Endothelial cell of umbilical vein (primary cell): ENCODE measurements around the gene SLC25A24. TPM values are rescaled to one million over a fixed set of nuclear protein-coding genes. Genes with fewer than 3 reads are reported as not detected.
"Not testable (repeated sequence)": the region's sequence is repeated elsewhere in the genome, so short reads cannot be mapped to it uniquely, and the experiment has no call there.

ENCODE experiments used
- BruUV-seq: library from RNA; stranded (reverse); fragments of 400-500 nt; replicated peaks from 2 replicates; lab custom pipeline; 2021; lab: Mats Ljungman, UMichigan
- CTCF ChIA-PET: fragments of 300-600, 350-600 bp; sonication (Branson Sonifier 250); formaldehyde crosslinking; loops from one replicate; lab custom pipeline; 2021; ENCODE audit warnings: antibody characterized with exemption, inconsistent platforms; lab: Charles Lee
- POLR2A ChIA-PET: fragments of 300-600, 350-600 bp; sonication (Branson Sonifier 250); formaldehyde crosslinking; loops from one replicate; lab custom pipeline; 2021; ENCODE audit warnings: antibody characterized with exemption, inconsistent platforms; lab: Charles Lee
- DNase-seq: peaks from one replicate; pipeline ENCODE4 v3.0.0-alpha.2; 2011; ENCODE audit warnings: low read depth, low spot score
- FAIRE-seq: peaks from 2 replicates; lab custom pipeline; 2011; peaks lifted over from hg19 to GRCh38; lab: Jason Lieb, UNC
- H2AFZ ChIP-seq: 2 replicates; pipeline ENCODE4 v1.6.0; 2012; ENCODE audit warnings: low read depth, low read length, control low read depth, inconsistent platforms
- H3K27ac ChIP-seq: 2 replicates; pipeline ENCODE4 v1.5.1; 2011; ENCODE audit warnings: low read depth, mild to moderate bottlenecking, control low read depth, low read length, moderate library complexity; ENCODE audit not compliant: insufficient read depth
- H3K27me3 ChIP-seq, 2 experiments: 2 replicates each; pipeline versions ENCODE4 v1.6.0 to v1.6.1; 2011; ENCODE audit warnings: low read length in 2 of 2, mixed read lengths in 1 of 2; ENCODE audit not compliant: control insufficient read depth in 2 of 2, insufficient read depth in 2 of 2
- H3K36me3 ChIP-seq, 2 experiments: 2 replicates in 1 of 2; 3 replicates in 1 of 2; pipeline ENCODE4 v1.5.1; 2011; ENCODE audit warnings: low read length in 2 of 2, mild to moderate bottlenecking in 1 of 2, moderate library complexity in 1 of 2; ENCODE audit not compliant: control insufficient read depth in 2 of 2, insufficient read depth in 2 of 2; ENCODE audit errors: extremely low read depth in 1 of 2
- H3K4me1 ChIP-seq: 3 replicates; pipeline ENCODE4 v1.5.1; 2011; ENCODE audit warnings: mild to moderate bottlenecking, low read length; ENCODE audit not compliant: control insufficient read depth, insufficient read depth; ENCODE audit errors: extremely low read depth
- H3K4me2 ChIP-seq: 2 replicates; pipeline ENCODE4 v1.6.1; 2011; ENCODE audit warnings: low read length, control low read depth, mixed read lengths; ENCODE audit not compliant: insufficient read depth
- H3K4me3 ChIP-seq, 3 experiments: fragments of 200-600 bp in 1 of 3; sonication (generic), shearing (Covaris generic) in 1 of 3; replicated peaks in 1 of 3; 2 replicates each; pipeline ENCODE4 v1.5.1; 2011 to 2016; ENCODE audit warnings: control low read depth in 3 of 3, low read length in 3 of 3, mild to moderate bottlenecking in 2 of 3, inconsistent platforms in 1 of 3, low read depth in 1 of 3, moderate library complexity in 1 of 3; ENCODE audit not compliant: insufficient read depth in 1 of 3
- H3K79me2 ChIP-seq: 2 replicates; pipeline ENCODE4 v1.6.0; 2012; ENCODE audit warnings: low read length, inconsistent platforms; ENCODE audit not compliant: control insufficient read depth, insufficient read depth
- H3K9ac ChIP-seq: replicated peaks from 2 replicates; pipeline ENCODE3; 2011; ENCODE audit warnings: low read length, control low read depth; ENCODE audit not compliant: insufficient read depth; ENCODE audit errors: extremely low read depth
- H3K9me1 ChIP-seq: replicated peaks from 3 replicates; pipeline ENCODE4 v1.6.0; 2011; ENCODE audit warnings: mild to moderate bottlenecking, low read length; ENCODE audit not compliant: control insufficient read depth, insufficient read depth; ENCODE audit errors: extremely low read depth
- H3K9me3 ChIP-seq: replicated peaks from 2 replicates; pipeline ENCODE4 v1.5.1; 2012; ENCODE audit warnings: low read length, inconsistent platforms; ENCODE audit not compliant: control insufficient read depth, insufficient read depth
- H4K20me1 ChIP-seq: replicated peaks from 2 replicates; pipeline ENCODE3; 2011; ENCODE audit warnings: mild to moderate bottlenecking, low read length; ENCODE audit not compliant: control insufficient read depth, insufficient read depth; ENCODE audit errors: extremely low read depth
- dilution Hi-C: fragments of 300-500 bp; cut with MboI; formaldehyde crosslinking; loops from one replicate; pipeline ENCODE4 v1.15.0; 2019; ENCODE audit warnings: low sequenced_read_pairs; ENCODE audit not compliant: extremely low pct_ligation_motif_present
- intact Hi-C: fragments of 100-400 bp; cut with micrococcal nuclease; formaldehyde crosslinking; loops from one replicate; pipeline ENCODE4 v1.10.0; 2022
- polyA plus RNA-seq, 4 experiments: library from polyadenylated mRNA; depleted of rRNA in 3 of 4; stranded (reverse) in 3 of 4; unstranded in 1 of 4; fragments of >200 nt; gene quantifications; 2 replicates each; pipeline versions ENCODE4 v1.2.1 to v1.2.3, GENCODE V29; 2011 to 2012; ENCODE audit warnings: missing spikeins in 1 of 4
- total RNA-seq: library from RNA; stranded (reverse); gene quantifications from 2 replicates; pipeline ENCODE4 v1.2.3, GENCODE V29; 2021

Gene SLC25A24
- total and polyA plus RNA-seq, 2 donors (not counting 3 experiments of a cell fraction or from before 2014, with no cell fraction given), result 16.9 to 45.8 TPM

DNA sequence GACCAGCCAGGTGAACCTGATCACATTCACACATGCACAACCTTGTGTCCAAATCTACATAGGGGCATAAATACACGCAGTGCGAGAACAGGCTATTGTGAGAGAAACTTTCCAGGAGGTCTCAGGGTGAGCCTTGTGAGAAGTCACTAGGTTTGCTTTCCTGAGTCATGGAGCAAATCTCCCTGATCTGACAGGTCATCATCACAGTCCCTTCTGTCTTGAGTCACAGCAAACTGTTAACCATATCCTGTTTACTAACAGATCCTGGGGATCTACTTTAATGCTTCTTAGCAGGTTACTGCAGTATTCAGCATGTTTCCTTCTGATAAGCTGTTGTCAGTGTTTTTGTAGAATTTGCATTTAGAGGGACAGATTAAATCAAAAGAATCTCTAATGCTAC, 35.2 kb upstream of the SLC25A24 start:
- DNase-seq, H4K20me1 ChIP-seq, H3K36me3 ChIP-seq, H3K27ac ChIP-seq, dilution Hi-C loops, H3K9ac ChIP-seq, intact Hi-C loops, H3K4me3 ChIP-seq, H2AFZ ChIP-seq, H3K4me2 ChIP-seq, H3K4me1 ChIP-seq, H3K27me3 ChIP-seq, H3K9me1 ChIP-seq, H3K79me2 ChIP-seq, BruUV-seq, POLR2A ChIA-PET, FAIRE-seq, H3K9me3 ChIP-seq, CTCF ChIA-PET: not testable (repeated sequence)

DNA sequence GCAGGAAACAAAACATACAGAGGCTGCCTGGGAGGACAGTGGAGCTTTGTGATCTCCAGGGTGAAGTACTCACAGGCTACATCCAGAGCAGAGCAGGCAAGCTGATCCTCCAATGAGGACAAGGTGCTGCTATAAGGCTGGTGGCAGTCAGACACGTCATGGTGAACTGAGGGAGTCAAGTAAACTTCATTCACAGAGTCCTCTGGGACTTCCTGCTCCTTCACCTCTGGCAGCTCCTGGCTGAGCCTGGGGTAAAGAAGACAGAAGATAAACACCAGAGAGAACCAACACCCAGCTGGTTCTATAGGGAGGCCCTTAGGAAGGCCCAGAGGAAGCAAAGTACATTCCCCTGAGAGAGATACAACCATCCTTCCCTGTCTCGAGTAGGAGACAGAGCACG, 32.0 kb upstream of the SLC25A24 start:
- H3K4me3 ChIP-seq, H3K36me3 ChIP-seq, H2AFZ ChIP-seq, H3K27ac ChIP-seq, H3K9me3 ChIP-seq, FAIRE-seq, H3K27me3 ChIP-seq, H3K79me2 ChIP-seq, CTCF ChIA-PET, DNase-seq, H3K4me2 ChIP-seq, BruUV-seq, intact Hi-C loops, H3K9me1 ChIP-seq, H3K4me1 ChIP-seq, H4K20me1 ChIP-seq, dilution Hi-C loops, POLR2A ChIA-PET, H3K9ac ChIP-seq: not testable (repeated sequence)

GRCh38 chr1:108229976-108230375, 29.8 kb upstream of the SLC25A24 start:
- DNase-seq, H3K79me2 ChIP-seq, FAIRE-seq, H3K4me3 ChIP-seq, H3K4me1 ChIP-seq, dilution Hi-C loops, CTCF ChIA-PET, H3K36me3 ChIP-seq, BruUV-seq, H3K9ac ChIP-seq, H4K20me1 ChIP-seq, H3K9me3 ChIP-seq, H2AFZ ChIP-seq, H3K27ac ChIP-seq, H3K4me2 ChIP-seq, H3K9me1 ChIP-seq, intact Hi-C loops, POLR2A ChIA-PET, H3K27me3 ChIP-seq: not testable (repeated sequence)

DNA sequence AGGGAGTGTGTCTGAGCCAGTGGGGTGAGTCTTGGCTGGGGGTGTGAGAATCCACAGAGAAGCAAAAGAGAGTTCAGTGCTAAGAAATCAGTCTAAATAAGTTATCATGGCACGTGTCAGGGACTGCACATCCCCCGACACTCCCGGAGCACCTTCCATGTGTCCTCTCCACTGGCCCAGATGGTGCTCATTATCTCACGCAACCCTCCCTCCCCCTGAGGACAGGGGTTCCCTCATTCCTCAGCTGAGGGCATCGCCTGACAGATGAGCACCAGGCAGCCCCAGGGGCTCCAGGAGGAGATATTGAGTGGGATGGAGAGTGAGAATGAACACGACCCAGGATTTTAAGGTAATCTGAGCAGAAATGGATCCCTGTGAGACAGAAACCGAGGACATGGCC, 27.6 kb upstream of the SLC25A24 start:
- H3K9me3 ChIP-seq, H3K4me3 ChIP-seq, H3K9ac ChIP-seq, FAIRE-seq, H3K9me1 ChIP-seq, H3K4me2 ChIP-seq, CTCF ChIA-PET, H3K27ac ChIP-seq, H3K36me3 ChIP-seq, H2AFZ ChIP-seq, H3K27me3 ChIP-seq, BruUV-seq, H3K79me2 ChIP-seq, DNase-seq, H4K20me1 ChIP-seq, POLR2A ChIA-PET, dilution Hi-C loops, H3K4me1 ChIP-seq, intact Hi-C loops: not testable (repeated sequence)
